GM12878 (cell line): Measurements from ENCODE around the gene CNTNAP2. TPM values are rescaled to one million over a fixed set of nuclear protein-coding genes. Genes with fewer than 3 reads are reported as not detected.

ENCODE experiments used
- ATAC-seq: fragments of 200-7000 bp; cut with Tn5 transposase; 3 replicates; pipeline ENCODE4 v1.9.1; 2020; ENCODE audit warnings: mild to moderate bottlenecking, moderate library complexity
- BruUV-seq: library from RNA; stranded (reverse); fragments of 400-500 nt; replicated peaks from 2 replicates; lab custom pipeline; 2021; lab: Mats Ljungman, UMichigan
- CTCF ChIA-PET: fragments of 300-600 bp; sonication (Branson Sonifier 250); formaldehyde crosslinking; extraction: SDS; loops from one replicate; lab custom pipeline; 2021; ENCODE audit warnings: inconsistent platforms; lab: Yijun Ruan, JAX
- POLR2A ChIA-PET: fragments of 350-600 bp; formaldehyde crosslinking; extraction: SDS; loops from one replicate; lab custom pipeline; 2021; ENCODE audit warnings: inconsistent platforms; lab: Charles Lee
- RAD21 ChIA-PET: fragments of 300-600 bp; sonication (Branson Sonifier 250); formaldehyde crosslinking; loops from one replicate; lab custom pipeline; 2023; ENCODE audit warnings: antibody characterized with exemption; ENCODE audit not compliant: unreplicated experiment; lab: Charles Lee
- SMC1A ChIA-PET: fragments of 300-600 bp; sonication (Branson Sonifier 250); formaldehyde crosslinking; loops from one replicate; lab custom pipeline; 2023; ENCODE audit not compliant: unreplicated experiment, uncharacterized antibody; lab: Charles Lee
- DNase-seq: peaks from one replicate; pipeline ENCODE4 v3.0.0-alpha.2; 2011; ENCODE audit warnings: low read depth, low spot score
- FAIRE-seq: peaks from 3 replicates; lab custom pipeline; 2011; peaks lifted over from hg19 to GRCh38; lab: Jason Lieb, UNC
- H2AFZ ChIP-seq: 2 replicates; pipeline ENCODE4 v1.6.0; 2011; ENCODE audit warnings: low read depth, low read length, control low read depth; ENCODE audit not compliant: control insufficient read depth
- H3K27ac ChIP-seq: 2 replicates; pipeline ENCODE4 v1.5.1; 2011; ENCODE audit warnings: control low read depth; ENCODE audit not compliant: control insufficient read depth, insufficient read depth
- H3K27me3 ChIP-seq, 2 experiments: replicated peaks in 1 of 2; 2 replicates each; pipeline versions ENCODE4 v1.6.0 to v1.6.1; 2011; ENCODE audit warnings: low read length in 1 of 2; ENCODE audit not compliant: control insufficient read depth in 2 of 2, insufficient read depth in 2 of 2
- H3K36me3 ChIP-seq, 2 experiments: 2 replicates each; pipeline ENCODE4 v1.5.1; 2011; ENCODE audit warnings: low read length in 1 of 2; ENCODE audit not compliant: control insufficient read depth in 2 of 2, insufficient read depth in 2 of 2
- H3K4me1 ChIP-seq: 2 replicates; pipeline ENCODE4 v1.6.1; 2011; ENCODE audit warnings: mild to moderate bottlenecking, low read length, moderate library complexity, mixed read lengths; ENCODE audit not compliant: control insufficient read depth, insufficient read depth
- H3K4me2 ChIP-seq: 2 replicates; pipeline ENCODE4 v1.6.0; 2011; ENCODE audit warnings: control low read depth; ENCODE audit not compliant: control insufficient read depth, insufficient read depth
- H3K4me3 ChIP-seq: fragments of 200-600 bp; sonication (generic); 2 replicates; pipeline ENCODE4 v1.5.1; 2016
- H3K79me2 ChIP-seq: 2 replicates; pipeline ENCODE4 v1.6.0; 2011; ENCODE audit warnings: low read length; ENCODE audit not compliant: control insufficient read depth, insufficient read depth
- H3K9ac ChIP-seq: 2 replicates; pipeline ENCODE4 v1.8.0; 2011; ENCODE audit warnings: low read length, control low read depth, mixed read lengths; ENCODE audit not compliant: control insufficient read depth, insufficient read depth
- H3K9me3 ChIP-seq: replicated peaks from 3 replicates; pipeline ENCODE4 v1.5.1; 2011; ENCODE audit warnings: mild to moderate bottlenecking, low read length; ENCODE audit not compliant: control insufficient read depth, insufficient read depth
- H4K20me1 ChIP-seq: 2 replicates; pipeline ENCODE4 v1.6.0; 2011; ENCODE audit not compliant: control insufficient read depth, insufficient read depth
- CHD1 ChIP-seq: IDR thresholded peaks from 2 replicates; pipeline ENCODE4 v1.6.1; 2012; ENCODE audit warnings: low read depth, low read length, improper control_type of control experiment
- NR2C1 ChIP-seq: fragments of 450-650 bp; IDR thresholded peaks from 2 replicates; pipeline ENCODE4 v1.6.1; 2017; ENCODE audit warnings: antibody characterized with exemption, mild to moderate bottlenecking, moderate library complexity
- SMAD1 ChIP-seq: fragments of 450-650 bp; IDR thresholded peaks from 2 replicates; pipeline ENCODE4 v1.6.1; 2018; ENCODE audit warnings: mild to moderate bottlenecking, low read depth; ENCODE audit not compliant: partially characterized antibody
- STAT3 ChIP-seq: IDR thresholded peaks from 2 replicates; pipeline ENCODE4 v1.6.1; 2011; ENCODE audit warnings: low read depth, low read length, improper control_type of control experiment
- ZBED1 ChIP-seq: IDR thresholded peaks from 2 replicates; pipeline ENCODE4 v1.6.1; 2016; ENCODE audit warnings: borderline replicate concordance
- ZNF592 ChIP-seq: fragments of 450-650 bp; IDR thresholded peaks from 2 replicates; pipeline ENCODE4 v1.6.1; 2017; ENCODE audit warnings: mild to moderate bottlenecking, moderate library complexity
- WGBS: methylation state at CpG from one replicate; pipeline ENCODE4 v1.1.6; 2016; ENCODE audit warnings: low lambda C conversion rate; ENCODE audit not compliant: insufficient replicate concordance, insufficient coverage; ENCODE audit errors: missing lambda C conversion rate; 5-methylcytosine and 5-hydroxymethylcytosine counted together
- in situ Hi-C: fragments of 300-500 bp; cut with MboI; formaldehyde crosslinking; loops from 9 replicates; pipeline ENCODE4 v1.14.3; 2018; ENCODE audit warnings: mixed read lengths
- intact Hi-C: fragments of 100-400 bp; cut with micrococcal nuclease; formaldehyde crosslinking; loops from one replicate; pipeline ENCODE4 v1.14.2; 2022; ENCODE audit not compliant: unreplicated experiment
- polyA plus RNA-seq, 11 experiments: library from polyadenylated mRNA; depleted of rRNA in 4 of 11; unstranded in 6 of 11; stranded (reverse) in 5 of 11; fragments of >200 nt; fragmentation: Nextera tagmentation in 4 of 11; fragmentation: Illumina TruSeq in 1 of 11; extraction: Ambion mirVana in 4 of 11; extraction: Trizol in 1 of 11; gene quantifications; 1 replicate in 1 of 11; 2 replicates in 10 of 11; pipeline versions ENCODE4 v1.2.1 to v1.2.3, GENCODE V29; 2011 to 2016; ENCODE audit warnings: inconsistent platforms in 2 of 11, missing spikeins in 2 of 11, low read depth in 1 of 11
- total RNA-seq, 4 experiments: library from RNA; depleted of rRNA in 3 of 4; stranded (reverse); fragments of >200 nt in 3 of 4; fragmentation: Illumina TruSeq in 1 of 4; extraction: Trizol in 1 of 4; gene quantifications; 2 replicates each; pipeline versions ENCODE4 v1.2.1 to v1.2.3, GENCODE V29; 2013 to 2021

Gene CNTNAP2
- total and polyA plus RNA-seq, 10 of the 15 experiments (the other 5 are each of a cell fraction or from before 2014, with no cell fraction given): 0.03 to 0.08 (median 0.03) TPM; not detected in 7

- TF ChIP-seq ZNF592 (no peak), ZBED1 (no peak)
- TF ChIP-seq, all 136 proteins: peak for 0
These were observed 1114.7 kb downstream of the CNTNAP2 start (continued) for GRCh38 chr7:147231275-147231674.

GRCh38 chr7:147235645-147236382 lies 1119.2 kb downstream of the CNTNAP2 start:
- ChIA-PET CTCF (no interaction called here), SMC1A (no interaction called here), RAD21 (no interaction called here), POLR2A (no interaction called here)
- no peak for TF ChIP-seq STAT3
- TF ChIP-seq SMAD1: no peak
- TF ChIP-seq NR2C1: no peak
- no peak for TF ChIP-seq CHD1
- ATAC-seq (no peak), FAIRE-seq (no peak), DNase-seq (no peak)
- 28% methylated on average over 5 of the region's 5 CpGs for WGBS
- Histone ChIP-seq H3K27me3 (no peaks in the 10 kb centered on the region), H3K79me2 (no peaks in the 10 kb centered on the region), H3K4me3 (no peak overlapping the region), H3K36me3 (no peaks in the 10 kb centered on the region), H3K27ac (no peak overlapping the region), H3K9ac (no peak overlapping the region), H2AFZ (no peak overlapping the region), H3K4me1 (no peaks in the 10 kb centered on the region), H3K4me2 (no peak overlapping the region), H3K9me3 (no peaks in the 10 kb centered on the region), H4K20me1 (no peaks in the 10 kb centered on the region)
- no TSS peak for BruUV-seq
- in situ Hi-C loops (no loop called here), intact Hi-C loops (no loop called here)
